Skeletal muscle satellite cell (primary cell): Measurements from ENCODE around the gene TRAPPC2L.

Experiments used
- H3K27me3 ChIP-seq: 2 replicates; pipeline ENCODE4 v1.7.0; 2013; ENCODE audit warnings: low read length; ENCODE audit not compliant: control insufficient read depth, insufficient read depth
- H3K36me3 ChIP-seq: 2 replicates; pipeline ENCODE4 v1.7.0; 2013; ENCODE audit warnings: mild to moderate bottlenecking, control low read depth, low read length; ENCODE audit not compliant: insufficient read depth
- H3K4me1 ChIP-seq: 2 replicates; pipeline ENCODE4 v1.7.0; 2013; ENCODE audit warnings: low read length; ENCODE audit not compliant: control insufficient read depth, insufficient read depth
- H3K4me2 ChIP-seq: 2 replicates; pipeline ENCODE4 v1.7.0; 2013; ENCODE audit warnings: mild to moderate bottlenecking, low read length
- H3K4me3 ChIP-seq: 2 replicates; pipeline ENCODE4 v1.7.0; 2013; ENCODE audit warnings: low read length
- H3K9ac ChIP-seq: 2 replicates; pipeline ENCODE4 v1.7.0; 2013; ENCODE audit warnings: mild to moderate bottlenecking, low read depth, low read length, moderate library complexity
- H3K9me3 ChIP-seq: replicated peaks from 2 replicates; pipeline ENCODE4 v1.7.0; 2013; ENCODE audit warnings: mild to moderate bottlenecking, control low read depth, low read length

TRAPPC2L gene

GRCh38 chr16:88875703-88876234, 18.8 kb downstream of the TRAPPC2L start:
- Histone ChIP-seq H3K4me1 (no peaks in the 10 kb centered on the region), H3K9ac (no peak overlapping the region), H3K9me3 (no peaks in the 10 kb centered on the region), H3K4me3 (no peak overlapping the region), H3K36me3 (no peaks in the 10 kb centered on the region), H3K4me2 (no peak overlapping the region), H3K27me3 (peaks cover 31% of the 10 kb centered on the region)

GRCh38 chr16:88876942-88877526, 20.1 kb downstream of the TRAPPC2L start:
- Histone ChIP-seq H3K9me3 (no peaks in the 10 kb centered on the region), H3K4me3 (no peak overlapping the region), H3K9ac (no peak overlapping the region), H3K4me1 (no peaks in the 10 kb centered on the region), H3K4me2 (no peak overlapping the region), H3K27me3 (peaks cover 20% of the 10 kb centered on the region), H3K36me3 (no peaks in the 10 kb centered on the region)

- no peaks in the 10 kb centered on the region for H3K36me3 ChIP-seq
- H3K4me2 ChIP-seq: no peak overlapping the region
- H3K4me1 ChIP-seq: peaks cover 2% of the 10 kb centered on the region
- H3K27me3 ChIP-seq: peaks cover 16% of the 10 kb centered on the region
- H3K9ac ChIP-seq: no peak overlapping the region
- no peaks in the 10 kb centered on the region for H3K9me3 ChIP-seq
- no peak overlapping the region for H3K4me3 ChIP-seq
Observed at GRCh38 chr16:88877564-88878289, 20.8 kb downstream of the TRAPPC2L start.

- H3K4me2 ChIP-seq: no peak overlapping the region
- H3K36me3 ChIP-seq: no peaks in the 10 kb centered on the region
- no peak overlapping the region for H3K4me3 ChIP-seq
- no peaks in the 10 kb centered on the region for H3K9me3 ChIP-seq
- H3K4me1 ChIP-seq: peaks cover 8% of the 10 kb centered on the region
- no peak overlapping the region for H3K9ac ChIP-seq
- peaks cover 10% of the 10 kb centered on the region for H3K27me3 ChIP-seq
Observed at GRCh38 chr16:88878356-88878755, 21.4 kb downstream of the TRAPPC2L start.

GRCh38 chr16:88878967-88879787, 22.2 kb downstream of the TRAPPC2L start:
- peaks cover 9% of the 10 kb centered on the region for H3K4me1 ChIP-seq
- peaks cover 2% of the 10 kb centered on the region for H3K27me3 ChIP-seq
- no peak overlapping the region for H3K4me3 ChIP-seq
- H3K9ac ChIP-seq: no peak overlapping the region
- H3K9me3 ChIP-seq: no peaks in the 10 kb centered on the region
- no peak overlapping the region for H3K4me2 ChIP-seq
- H3K36me3 ChIP-seq: no peaks in the 10 kb centered on the region

- Histone ChIP-seq H3K9ac (no peak overlapping the region), H3K9me3 (no peaks in the 10 kb centered on the region), H3K36me3 (no peaks in the 10 kb centered on the region), H3K4me2 (no peak overlapping the region), H3K27me3 (peaks cover 2% of the 10 kb centered on the region), H3K4me1 (peaks cover 9% of the 10 kb centered on the region), H3K4me3 (no peak overlapping the region)
Observed at GRCh38 chr16:88879788-88880055, 22.8 kb downstream of the TRAPPC2L start.

GRCh38 chr16:88880226-88881006, 23.5 kb downstream of the TRAPPC2L start:
- Histone ChIP-seq H3K27me3 (peaks cover 2% of the 10 kb centered on the region), H3K4me3 (no peak overlapping the region), H3K4me1 (peaks cover 9% of the 10 kb centered on the region), H3K4me2 (no peak overlapping the region), H3K9me3 (no peaks in the 10 kb centered on the region), H3K9ac (no peak overlapping the region), H3K36me3 (no peaks in the 10 kb centered on the region)

- Histone ChIP-seq H3K36me3 (no peaks in the 10 kb centered on the region), H3K9ac (no peak overlapping the region), H3K27me3 (peaks cover 2% of the 10 kb centered on the region), H3K4me1 (peaks cover 9% of the 10 kb centered on the region), H3K9me3 (no peaks in the 10 kb centered on the region), H3K4me2 (no peak overlapping the region), H3K4me3 (no peak overlapping the region)
Observed at GRCh38 chr16:88881007-88881615, 24.2 kb downstream of the TRAPPC2L start.

GRCh38 chr16:88881675-88882357, 24.9 kb downstream of the TRAPPC2L start:
- Histone ChIP-seq H3K4me2 (no peak overlapping the region), H3K9ac (no peak overlapping the region), H3K27me3 (peaks cover 7% of the 10 kb centered on the region), H3K4me1 (peaks cover 12% of the 10 kb centered on the region), H3K9me3 (no peaks in the 10 kb centered on the region), H3K4me3 (no peak overlapping the region), H3K36me3 (no peaks in the 10 kb centered on the region)

GRCh38 chr16:88882358-88883030, 25.6 kb downstream of the TRAPPC2L start:
- Histone ChIP-seq H3K4me3 (no peak overlapping the region), H3K36me3 (no peaks in the 10 kb centered on the region), H3K27me3 (peaks cover 11% of the 10 kb centered on the region), H3K4me2 (no peak overlapping the region), H3K9me3 (no peaks in the 10 kb centered on the region), H3K4me1 (peaks cover 18% of the 10 kb centered on the region), H3K9ac (no peak overlapping the region)
